Stimulated activated CD8-positive, alpha-beta memory T cell treated with anti-CD3 and anti-CD28 coated beads, Interleukin-12 subunit alpha, Interleukin-12 subunit beta, amount 100 ng/mL, for 1 hour (primary cell): Measurements from ENCODE around the gene LPCAT4.
A peak's percentile ranks its signal among the peaks of the same experiment; 100 is the strongest.
"Not testable (repeated sequence)": the region's sequence is repeated elsewhere in the genome, so short reads cannot be mapped to it uniquely, and the experiment has no call there.

ENCODE experiments used
- DNase-seq: peaks from one replicate; pipeline ENCODE4 v3.0.0-alpha.2; 2020; ENCODE audit warnings: low read depth

The LPCAT4 gene

DNA sequence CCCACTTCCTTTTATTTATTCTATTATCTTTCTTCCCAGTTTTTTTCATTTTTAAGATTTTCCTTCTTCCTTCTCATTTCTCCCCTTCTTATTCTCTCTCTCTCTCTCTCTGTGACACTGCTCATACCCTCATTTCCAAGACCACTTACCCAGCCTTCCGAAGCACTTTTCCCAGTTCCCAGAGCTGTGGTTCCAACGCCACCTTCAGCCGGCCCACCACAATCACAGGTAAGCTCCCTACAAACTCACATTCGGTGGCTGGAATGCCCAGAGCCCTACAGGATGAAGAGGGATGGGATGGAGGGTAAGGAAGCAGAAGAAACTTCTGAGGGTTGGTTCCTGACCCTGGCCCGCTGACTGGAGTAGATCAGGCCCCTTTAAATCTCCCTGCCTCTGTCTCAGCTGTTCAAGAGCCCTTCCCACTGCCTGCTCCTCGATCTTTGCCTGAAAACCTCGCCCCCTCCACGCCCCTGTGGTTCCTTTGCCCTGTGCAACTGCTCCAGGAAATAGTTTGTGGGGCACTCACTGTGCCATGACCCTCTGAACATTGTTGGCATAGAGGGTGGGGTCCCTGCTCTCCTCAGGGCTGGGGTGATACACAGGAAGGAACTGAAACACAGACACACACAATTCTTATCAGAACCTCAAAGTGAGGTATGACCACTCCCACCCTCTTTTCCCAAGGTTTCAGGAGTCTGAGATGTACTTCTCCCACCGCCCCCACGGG lies 4.8 kb downstream of the LPCAT4 start:
- DNase-seq = no peak

DNA sequence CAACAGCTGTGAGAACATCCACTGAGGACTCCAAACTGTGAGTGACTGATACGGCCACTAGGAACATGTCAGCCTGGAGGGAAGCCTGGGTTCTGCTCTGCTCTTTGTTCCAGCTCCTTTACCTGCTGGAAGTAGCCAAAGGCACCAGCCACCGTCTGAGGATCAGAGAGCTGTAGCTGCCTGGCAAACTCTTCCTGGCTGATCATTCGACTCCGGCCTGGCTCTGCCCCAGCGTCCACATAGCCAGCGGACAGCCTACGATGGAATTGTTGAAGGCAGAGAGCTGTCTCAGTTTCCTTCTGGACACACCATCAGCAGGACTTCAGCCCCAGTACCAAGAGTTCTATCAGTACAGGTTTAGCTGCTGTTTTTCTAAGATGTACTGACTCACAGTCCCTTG lies 5.7 kb downstream of the LPCAT4 start:
- DNase-seq = no peak

DNA sequence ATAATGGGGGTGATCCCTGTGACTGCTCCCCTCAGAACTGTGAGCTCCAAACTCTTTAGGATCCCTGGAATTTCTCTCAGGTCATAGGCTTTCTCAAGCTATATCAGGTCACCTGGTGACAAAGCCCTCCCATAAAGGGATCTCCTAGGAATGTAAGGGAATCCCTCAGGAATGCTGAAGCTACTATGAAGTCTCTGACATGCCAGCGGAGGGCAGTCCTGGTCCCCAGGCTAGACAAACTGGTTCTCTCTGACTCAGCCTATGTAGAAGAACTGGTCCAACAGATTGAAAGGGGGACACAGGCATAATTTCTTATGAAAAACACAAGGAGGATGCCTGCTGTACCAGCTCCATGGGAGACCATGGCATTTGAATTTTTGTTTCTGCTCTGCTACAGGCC lies 6.7 kb downstream of the LPCAT4 start:
- no peak for DNase-seq

DNA sequence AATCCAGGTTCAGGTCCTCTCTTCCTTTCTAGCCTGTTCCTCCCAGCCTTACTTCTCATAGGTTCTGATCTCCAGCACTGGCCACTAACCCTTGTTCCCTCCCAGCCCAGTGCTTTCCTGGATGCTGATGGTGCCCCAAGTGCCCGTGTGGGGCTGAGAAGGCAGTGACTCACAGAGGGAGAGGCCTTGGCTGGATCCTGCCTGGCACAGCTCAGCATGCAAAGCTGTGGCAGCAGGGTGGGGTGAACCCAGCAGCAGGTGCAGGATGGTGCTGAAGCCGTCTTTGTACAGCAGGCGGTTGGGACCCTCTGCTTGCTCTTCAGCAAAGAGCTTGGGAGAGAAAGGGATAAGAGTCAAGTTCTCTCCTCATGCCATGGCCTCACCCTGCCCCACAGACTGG lies 7.6 kb downstream of the LPCAT4 start:
- DNase-seq = no peak

DNA sequence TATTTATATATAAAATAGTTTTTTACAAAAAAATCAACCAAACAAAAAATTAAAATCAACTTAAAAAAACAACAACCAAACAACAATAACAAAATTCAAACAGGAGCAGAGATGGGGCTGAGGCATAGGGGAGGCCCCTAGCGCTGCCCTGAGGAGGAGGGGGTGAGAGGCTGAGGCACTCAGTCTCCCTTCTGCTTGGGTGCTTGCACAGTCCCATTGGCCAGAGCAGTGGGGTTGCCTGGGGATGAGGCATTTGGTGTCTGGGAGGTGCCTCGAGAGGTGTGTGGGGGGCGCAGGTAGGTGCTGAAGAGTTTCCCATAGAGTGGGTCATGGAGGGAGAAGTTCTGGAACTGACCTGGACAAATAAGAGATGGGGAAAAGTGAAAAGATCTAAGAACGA lies 8.0 kb downstream of the LPCAT4 start:
- DNase-seq = no peak

DNA sequence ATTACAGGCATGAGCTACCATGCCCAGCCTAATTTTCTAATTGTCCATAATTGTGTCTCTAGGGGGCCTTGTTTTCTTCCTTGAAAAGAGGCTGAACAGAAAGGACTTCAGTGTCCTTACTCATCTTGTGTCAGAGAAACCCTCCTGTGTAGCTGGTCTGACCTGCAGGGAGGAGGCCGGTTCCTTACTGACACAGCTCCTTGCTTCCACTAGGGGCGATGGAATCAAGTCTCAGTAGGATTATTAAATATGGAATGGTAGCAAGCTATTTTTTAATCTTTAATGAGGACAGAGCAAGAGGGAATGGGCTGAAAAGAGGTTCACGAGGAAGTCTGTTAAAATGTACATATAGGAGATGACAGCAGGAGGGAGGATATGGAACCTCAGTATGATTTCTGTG lies 8.6 kb downstream of the LPCAT4 start:
- DNase-seq = no peak

DNA sequence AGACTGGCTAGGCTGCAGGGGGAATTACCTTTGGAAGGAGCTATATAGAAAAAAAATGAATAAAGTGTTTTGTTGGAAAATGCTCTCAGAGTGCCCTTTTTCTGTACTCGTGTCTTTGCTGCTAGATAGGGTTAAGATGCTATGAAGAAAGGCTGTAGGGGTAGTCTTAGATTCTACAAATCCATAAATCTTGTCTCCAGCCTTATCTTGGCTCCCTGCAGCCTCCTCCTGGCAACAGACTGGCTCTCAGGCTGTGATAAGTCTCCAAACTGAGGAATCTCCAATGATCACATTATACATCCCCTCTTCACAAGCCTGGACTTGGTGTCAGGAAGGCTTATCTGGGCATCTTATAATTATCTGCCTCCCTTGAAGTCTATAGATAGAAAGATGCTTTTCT lies 9.3 kb downstream of the LPCAT4 start:
- no peak for DNase-seq

DNA sequence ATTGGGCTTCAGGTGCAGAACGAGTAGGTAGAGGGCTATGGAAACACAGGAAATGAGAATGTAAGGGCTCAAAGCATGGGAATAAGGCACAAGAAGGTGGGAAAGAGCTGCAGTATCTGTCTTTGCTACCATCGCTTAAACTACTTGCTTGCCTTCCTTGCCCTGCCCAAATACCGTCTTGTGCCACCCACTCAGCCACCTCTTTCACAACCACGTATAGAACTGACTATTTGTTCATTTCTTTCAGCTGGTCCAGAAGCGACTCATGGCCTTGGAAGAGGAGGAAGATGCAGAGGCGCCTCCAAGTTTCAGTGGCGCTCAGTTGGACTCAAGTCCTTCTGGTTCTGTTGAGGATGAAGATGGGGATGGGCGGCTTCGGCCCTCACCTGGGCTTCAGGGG lies 11.8 kb downstream of the LPCAT4 start:
- no peak for DNase-seq

DNA sequence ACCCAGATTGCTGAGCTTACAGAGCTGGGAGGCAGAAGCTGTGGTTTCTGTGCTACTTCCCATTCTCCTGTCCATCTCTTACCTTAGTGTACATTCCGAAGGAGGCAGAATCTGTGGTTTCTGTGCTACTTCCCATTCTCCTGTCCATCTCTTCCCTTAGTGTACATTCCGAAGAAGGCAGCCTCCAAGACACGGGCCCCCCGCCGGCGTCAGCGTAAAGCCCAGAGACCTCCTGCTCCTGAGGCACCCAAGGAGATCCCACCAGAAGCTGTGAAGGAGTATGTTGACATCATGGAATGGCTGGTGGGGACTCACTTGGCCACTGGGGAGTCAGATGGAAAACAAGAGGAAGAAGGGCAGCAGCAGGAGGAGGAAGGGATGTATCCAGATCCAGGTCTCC lies 12.7 kb downstream of the LPCAT4 start:
- DNase-seq = no peak

DNA sequence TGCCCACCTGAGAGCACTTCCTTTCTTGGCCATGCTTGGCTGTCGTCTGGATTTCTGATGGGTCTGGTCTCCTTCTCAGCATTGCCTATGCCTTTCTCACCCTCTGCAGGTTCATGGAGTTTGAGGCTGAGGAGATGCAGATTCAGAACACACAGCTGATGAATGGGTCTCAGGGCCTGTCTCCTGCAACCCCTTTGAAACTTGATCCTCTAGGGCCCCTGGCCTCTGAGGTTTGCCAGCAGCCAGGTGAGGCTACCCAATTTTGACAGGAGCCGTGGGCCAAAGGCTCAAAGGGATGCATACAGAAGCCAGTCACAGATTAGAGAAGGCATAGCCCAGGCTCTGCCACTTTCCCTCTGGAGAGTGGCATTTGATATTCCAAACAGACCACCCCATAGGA lies 13.4 kb downstream of the LPCAT4 start:
- no peak for DNase-seq

DNA sequence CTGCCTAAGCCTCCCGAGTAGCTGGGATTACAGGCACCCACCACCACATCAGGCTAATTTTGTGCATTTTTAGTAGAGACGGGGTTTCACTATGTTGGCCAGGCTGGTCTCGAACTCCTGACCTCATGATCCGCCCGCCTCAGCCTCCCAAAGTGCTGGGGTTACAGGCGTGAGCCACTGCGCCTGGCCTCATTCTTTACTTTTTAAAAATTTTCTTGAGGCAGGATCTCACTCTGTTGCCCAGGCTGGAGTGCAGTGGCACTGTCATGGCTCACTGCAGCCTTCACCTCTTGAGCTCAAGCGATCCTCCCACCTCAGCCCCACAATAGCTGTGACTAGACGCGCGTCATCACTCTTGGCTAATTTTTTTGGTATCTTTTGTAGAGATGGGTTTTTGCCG lies 14.0 kb downstream of the LPCAT4 start:
- DNase-seq = not testable (repeated sequence)

DNA sequence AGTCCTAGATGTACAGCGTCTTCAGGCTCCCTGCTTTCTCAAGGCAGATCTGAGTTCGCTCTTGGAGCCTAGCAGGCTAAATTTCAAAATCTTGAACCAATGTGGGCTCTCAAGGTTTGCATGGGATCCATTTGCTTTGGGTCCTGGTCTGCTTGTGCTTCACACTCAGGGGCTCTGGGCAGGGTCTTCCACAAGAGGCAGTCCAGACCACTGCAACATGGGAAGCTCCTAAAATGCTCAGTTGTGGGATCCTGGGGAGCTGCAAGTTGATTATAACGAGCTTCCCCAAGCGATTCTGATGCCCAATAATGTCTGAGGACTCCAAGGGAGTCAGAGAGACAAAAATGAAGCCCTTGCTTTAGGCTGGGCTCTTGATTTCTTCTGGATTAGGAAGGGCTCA lies 17.2 kb downstream of the LPCAT4 start:
- DNase-seq = no peak

DNA sequence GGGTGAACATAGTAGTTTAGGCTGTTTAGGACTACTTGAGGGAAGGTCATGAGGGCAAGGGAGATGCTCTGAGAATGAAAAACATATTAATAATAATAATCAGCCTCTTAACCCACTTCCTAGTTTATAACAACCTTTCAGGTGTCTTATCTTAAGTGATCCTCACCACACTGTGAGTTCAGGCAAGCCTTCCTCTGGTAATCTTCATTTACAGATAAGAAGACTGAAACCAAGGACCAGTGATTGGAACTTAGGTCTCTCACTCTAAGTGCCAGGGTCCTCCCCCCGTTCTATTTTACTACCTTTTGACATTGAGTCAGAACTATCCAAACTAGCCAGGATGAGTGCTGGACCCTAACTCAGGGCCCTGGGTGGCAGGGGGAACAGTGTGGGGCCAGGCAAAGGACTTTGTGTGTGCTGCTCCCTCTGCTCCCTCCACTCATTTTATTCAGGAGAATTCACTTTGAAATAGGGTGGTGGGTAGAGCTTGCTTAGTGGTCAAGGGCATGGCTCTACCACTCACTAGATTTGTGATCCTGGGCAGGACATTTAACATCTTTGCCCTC lies 18.2 kb downstream of the LPCAT4 start:
- DNase-seq = no peak

DNA sequence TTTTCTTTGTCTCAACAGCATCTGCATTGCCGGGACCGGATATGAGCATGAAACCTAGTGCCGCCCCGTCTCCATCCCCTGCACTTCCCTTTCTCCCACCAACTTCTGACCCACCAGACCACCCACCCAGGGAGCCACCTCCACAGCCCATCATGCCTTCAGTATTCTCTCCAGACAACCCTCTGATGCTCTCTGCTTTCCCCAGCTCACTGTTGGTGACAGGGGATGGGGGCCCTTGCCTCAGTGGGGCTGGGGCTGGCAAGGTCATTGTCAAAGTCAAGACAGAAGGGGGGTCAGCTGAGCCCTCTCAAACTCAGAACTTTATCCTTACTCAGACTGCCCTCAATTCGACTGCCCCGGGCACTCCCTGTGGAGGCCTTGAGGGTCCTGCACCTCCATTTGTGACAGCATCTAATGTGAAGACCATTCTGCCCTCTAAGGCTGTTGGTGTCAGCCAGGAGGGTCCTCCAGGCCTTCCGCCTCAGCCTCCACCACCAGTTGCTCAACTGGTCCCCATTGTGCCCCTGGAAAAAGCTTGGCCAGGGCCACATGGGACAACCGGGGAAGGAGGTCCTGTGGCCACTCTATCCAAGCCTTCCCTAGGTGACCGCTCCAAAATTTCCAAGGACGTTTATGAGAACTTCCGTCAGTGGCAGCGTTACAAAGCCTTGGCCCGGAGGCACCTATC lies 18.9 kb downstream of the LPCAT4 start:
- no peak for DNase-seq

DNA sequence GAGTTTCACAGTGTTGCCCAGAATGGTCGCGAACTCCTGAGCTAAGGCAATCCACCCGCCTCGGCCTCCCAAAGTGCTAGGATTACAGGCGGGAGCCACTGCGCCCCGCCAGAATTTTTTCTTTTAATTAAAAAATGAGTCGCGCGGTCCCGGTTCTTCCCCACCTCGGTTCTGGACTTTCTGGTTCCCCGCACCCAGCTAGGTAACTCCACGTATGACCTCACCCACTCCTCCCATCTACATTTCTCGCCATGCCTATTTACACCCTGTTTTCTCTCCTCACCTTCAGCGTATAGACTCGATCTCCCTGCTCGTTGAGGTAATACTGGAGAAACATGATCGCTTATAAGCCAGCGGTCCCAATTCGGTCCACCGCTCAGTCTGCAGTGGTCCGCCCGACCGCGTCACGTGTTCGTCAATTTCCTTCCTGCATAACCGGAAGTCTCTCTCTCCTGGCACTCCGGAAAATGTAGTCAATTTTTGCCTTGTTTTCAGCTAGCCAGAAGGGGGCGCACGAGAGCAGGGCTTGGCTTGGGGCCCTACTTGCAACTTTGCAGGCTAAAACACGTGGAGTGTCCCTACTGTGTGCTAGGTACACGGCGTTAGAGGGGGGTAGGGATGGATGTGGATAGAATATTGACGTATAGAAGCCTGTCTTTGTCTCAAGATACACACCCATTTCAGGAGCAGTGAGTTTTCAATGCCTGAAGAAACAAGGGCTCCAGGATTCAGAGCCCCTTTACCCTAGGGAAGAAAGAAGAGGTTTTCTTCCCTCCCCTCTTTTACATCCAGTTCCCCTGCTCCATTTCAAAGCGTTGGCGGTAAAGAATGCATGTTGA lies 24.0 kb downstream of the LPCAT4 start, which contains the start of the genes NOP10 and NUTM1:
NOP10 (minus strand) TSS at position 400 of the 839 bp plus-strand sequence; CDS start at position 337, 63 bp downstream.
NUTM1 (plus strand) TSS at position 579 of the 839 bp plus-strand sequence. CDS start 382 bp downstream, outside the sequence.
- peak; percentile 92 for DNase-seq

DNA sequence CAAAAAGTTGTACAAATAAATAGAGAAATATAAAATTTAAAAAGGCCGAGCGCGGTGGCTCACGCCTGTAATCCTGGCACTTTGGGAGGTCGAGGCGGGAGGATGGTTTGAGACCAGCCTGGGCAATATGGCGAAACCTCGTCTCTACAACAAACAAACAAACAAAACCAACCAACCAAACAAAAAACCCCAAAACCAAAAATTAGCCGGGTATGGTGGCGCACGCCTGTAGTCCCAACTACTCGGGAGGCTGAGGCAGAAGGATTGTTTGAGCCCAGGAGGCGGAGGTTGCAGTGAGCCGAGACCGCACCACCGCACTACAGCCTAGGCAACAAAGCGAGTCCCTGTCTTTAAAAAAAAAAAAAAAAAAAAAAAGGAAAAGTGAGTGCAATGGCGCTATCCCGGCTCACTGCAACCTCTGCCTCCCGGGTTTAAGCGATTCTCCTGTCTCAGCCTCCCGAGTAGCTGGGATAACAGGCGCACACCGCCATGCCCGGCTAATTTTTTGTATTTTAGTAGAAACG lies 24.7 kb downstream of the LPCAT4 start:
- DNase-seq = not testable (repeated sequence)

DNA sequence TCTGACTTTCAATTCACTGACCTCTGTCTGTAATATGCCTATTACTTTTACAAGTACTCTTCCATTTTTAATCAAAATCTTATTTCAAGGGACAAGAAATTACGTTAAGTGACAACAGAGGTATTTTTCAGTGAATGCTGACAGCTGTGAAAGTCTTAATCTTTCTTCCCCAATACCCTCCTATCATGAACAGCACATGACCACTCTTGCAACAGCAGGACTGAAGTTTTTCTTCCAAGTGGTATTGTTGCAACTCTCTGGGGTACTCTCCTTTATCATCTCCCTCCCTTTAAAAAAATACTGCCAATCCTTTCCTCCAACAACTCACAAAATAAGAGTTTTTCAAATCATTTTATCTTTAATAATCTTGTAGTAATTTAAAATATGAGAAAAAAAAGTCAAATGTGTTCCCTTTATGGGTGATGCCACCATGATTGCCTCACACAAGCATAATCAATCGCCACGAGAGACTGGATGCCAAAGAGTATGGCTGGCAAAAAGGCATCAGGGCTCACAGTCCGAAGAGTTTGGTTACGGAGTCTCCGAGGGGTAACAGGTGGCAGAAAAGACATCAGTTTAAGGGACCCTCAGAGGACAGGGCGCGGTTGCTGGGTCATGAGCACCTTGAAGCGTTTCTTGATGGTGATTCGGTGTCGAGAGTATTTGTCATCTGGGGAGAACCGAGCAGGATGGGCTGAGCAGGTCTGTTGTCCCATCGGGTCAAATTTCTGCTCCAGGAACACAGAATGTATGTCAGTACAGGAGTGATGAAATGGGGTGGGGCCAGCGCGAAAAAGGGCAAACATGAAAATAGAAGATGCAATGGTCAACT lies 25.4 kb downstream of the LPCAT4 start:
- no peak for DNase-seq

DNA sequence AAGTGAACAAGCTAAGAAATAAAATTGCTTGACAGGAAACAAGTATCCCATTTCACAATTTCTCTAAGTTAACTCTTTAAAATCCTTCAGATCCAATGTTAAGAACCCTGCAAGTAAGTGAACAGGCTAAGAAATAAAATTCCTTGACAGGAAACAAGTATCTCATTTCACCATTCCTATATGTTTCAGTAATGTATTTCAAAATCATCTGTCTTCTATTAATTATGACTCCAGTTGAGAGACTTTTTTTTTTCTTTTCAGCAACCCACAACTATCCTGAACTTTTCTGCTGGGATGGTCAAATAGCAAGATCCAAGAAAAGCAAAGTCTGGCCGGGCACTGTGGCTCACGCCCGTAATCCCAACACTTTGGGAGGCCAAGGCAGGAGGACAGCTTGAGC lies 27.1 kb downstream of the LPCAT4 start:
- no peak for DNase-seq

DNA sequence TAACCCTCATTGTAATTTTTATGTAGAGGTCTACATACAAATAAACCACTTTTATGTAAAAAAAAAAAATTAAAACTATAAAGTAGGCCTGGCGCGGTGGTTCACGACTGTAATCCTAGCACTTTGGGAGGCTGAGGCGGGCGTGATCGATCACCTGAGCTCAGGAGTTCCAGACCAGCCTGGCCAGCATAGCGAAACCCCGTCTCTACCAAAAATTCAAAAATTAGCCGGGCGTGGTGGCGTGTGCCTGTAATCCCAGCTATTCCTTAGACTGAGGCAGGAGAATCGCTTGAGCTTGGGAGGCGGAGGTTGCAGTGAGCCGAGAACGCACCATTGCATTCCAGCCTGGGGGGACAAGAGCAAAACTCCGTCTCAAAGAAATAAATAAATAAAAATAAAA lies 28.6 kb downstream of the LPCAT4 start:
- no peak for DNase-seq

DNA sequence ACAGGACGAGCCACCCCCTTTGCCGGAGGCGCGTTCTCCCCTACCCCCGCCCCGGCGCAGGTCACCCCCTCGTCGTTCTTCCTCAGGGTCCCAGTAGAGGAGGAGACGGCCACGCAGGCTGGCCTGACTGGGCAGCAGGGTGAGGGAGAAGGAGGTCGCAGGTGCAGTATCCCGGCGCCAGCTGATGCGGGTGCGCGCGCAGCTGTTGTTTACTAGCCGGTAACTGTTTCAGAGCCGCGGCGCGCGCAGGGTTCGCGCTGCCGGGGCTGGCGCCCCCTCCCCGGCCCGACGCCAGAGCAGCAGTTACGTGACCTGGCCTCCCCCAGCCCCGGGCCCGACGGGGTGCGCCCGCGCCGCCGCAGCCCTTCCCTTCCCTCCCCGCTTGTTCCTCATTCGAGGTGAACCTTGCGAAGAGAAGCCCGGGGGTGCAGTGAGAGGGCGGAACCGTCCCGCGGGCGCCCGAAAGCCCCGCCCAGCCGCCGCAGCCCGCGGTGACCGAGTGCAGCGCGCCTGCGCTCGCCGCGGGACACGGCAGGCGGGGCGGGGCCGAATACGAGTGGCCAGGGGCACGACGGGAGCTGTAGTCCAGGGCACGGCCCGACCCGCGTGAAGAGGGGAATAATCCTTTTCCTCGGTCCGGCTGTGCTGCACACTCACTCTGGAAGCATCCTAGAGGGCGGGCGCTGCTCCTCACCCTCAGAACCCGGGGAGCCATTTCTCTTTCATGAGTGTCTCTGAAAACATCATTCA lies 29.3 kb downstream of the LPCAT4 start, which contains the start of gene SLC12A6:
SLC12A6 (minus strand) TSS at position 225 of the 750 bp plus-strand sequence. CDS start 1,101 bp downstream, outside the sequence.
- DNase-seq = peak; percentile 78
